ENCODE measurements around the gene ITGB7.
"Not testable (repeated sequence)": the region's sequence is repeated elsewhere in the genome, so short reads cannot be mapped to it uniquely, and the experiment has no call there.

The ITGB7 gene

DNA sequence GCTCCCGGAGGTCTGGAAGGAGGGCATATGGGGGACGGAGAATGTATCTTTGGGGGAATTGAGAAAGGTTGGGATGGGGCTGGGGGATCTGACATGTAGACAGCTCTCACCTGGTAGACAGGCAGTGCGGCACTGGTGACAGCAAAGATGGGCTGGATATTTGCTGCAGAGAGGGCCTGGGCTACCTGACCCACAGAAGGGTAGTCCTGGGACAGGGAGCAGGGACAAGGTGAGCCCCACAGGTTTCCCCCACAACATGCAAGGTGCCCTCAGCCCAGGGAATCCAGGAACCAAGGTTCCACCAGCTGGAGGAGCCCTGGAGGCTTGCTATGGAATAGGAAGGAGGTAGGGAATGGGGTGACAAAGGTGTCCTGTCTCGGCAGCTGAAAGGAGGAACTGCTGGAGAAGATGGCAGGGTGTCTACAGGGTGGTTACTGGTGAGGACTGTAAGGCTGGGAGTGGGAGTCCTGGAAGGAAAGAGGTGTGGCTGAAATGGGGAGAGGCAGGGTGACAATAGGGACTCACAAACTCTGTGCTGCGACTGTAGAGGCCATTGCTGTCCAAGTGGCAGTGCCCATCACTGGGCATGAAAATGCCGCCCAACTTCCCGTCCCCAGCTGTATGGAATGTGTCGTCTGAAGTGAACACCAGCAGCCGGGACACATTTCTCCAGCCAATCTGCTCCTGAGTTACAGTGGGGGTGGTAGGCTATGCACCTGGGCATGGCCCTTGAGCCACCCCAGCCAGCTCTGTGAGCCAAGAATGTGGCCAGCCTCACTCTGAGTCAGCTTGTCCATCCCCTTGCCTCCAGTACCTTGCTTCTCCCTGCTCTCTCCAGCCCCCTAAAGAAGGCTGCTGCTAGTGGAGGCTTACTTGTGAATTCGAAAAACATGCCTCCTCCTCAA is 11.3 kb downstream of the ITGB7 start:
- DNase-seq = no peak

DNA sequence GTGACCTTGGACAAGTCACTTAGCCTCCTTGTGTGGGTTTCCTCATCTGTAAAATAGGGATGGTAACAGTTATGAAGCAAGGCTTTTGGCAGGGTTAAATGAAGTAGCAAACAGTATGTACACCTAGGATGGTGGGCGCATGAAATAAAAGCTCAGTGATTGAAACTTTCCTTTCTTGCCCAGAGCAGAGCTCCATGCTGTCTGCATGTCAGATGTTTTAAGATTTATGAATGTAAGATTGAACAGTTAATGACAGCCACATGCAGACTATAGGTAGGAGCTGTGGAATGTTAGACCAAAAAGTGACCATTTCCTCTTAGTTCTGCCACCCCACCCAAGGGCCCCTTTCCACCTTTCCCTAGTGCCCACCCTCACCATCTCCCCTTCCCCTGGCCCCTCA is 12.1 kb downstream of the ITGB7 start:
- no peak for DNase-seq

DNA sequence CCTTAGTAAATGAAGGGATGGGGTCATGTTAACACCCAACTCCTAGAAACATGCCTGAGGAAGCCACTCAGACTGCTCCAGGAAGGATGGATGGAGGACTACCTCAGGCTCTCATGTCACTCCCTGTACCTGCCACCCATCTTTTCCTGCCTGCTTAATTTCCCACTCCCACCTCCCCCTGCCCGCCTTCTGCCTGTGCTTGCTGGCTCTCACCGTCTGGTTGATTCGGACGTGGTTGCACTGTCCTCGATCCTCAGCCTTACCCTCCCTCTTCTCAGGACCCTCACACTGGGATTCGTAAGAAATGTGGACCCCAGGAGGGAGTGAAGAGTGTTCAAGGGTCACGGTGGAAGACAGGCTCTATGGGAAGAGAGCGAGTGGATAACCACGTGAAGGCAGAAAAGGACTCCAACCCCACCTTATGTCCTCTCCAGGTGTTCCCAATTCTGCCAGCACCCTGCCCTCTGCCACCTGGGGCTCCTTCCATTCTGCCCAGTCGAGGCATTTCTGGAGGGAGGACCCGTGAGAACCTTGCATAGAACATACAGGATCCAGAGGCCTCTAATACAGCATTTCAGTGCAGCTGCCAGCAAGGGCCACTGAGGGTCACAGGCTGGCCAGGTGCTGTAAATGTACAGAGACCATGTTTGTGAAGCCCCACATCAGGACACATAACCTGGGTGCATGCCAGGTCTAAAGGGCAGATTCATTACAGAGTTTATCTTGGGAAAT is 12.9 kb downstream of the ITGB7 start:
- DNase-seq = no peak

DNA sequence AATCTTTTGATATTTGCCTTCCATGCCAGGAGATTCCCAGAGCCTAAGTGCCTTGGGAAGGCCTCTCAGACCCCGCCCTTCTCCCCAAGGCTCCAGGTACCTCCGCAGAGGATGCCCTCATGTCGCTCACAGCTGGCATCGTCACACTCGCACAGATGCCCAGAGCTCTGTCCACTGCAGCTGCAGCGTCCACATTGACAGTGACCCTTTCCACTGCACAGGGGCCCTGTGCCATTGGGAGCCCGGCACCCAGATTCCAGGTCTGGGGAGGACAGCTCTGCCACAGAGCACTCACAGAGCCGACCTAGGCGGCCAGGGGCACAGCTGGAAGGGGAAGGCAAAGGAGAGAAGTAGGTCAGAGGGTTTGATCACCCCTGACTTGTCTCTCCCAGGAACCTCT is 14.0 kb downstream of the ITGB7 start:
- DNase-seq = no peak

DNA sequence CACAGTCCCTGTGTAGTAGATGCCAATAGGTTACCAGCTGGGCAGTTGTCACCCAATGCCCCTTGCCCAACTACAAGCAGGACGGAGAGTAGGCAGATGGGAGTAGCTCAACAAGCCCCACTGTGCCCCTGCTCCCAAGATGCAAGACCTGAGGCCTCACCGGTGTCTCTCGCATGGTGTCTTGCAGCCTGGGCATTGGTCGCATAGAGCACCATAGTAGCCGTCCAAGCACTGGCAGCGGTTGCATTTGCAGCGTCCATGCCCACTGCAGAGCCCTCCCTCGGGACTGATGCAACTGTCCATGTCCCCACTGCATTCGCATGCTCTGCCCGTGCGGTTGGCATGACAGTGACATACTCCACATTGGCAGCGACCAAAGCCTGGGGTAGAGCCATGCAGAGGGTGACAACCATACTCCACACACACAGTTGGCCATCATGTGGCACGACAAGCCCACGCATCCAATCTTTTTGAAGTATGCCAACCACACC is 14.5 kb downstream of the ITGB7 start:
- no peak for DNase-seq

DNA sequence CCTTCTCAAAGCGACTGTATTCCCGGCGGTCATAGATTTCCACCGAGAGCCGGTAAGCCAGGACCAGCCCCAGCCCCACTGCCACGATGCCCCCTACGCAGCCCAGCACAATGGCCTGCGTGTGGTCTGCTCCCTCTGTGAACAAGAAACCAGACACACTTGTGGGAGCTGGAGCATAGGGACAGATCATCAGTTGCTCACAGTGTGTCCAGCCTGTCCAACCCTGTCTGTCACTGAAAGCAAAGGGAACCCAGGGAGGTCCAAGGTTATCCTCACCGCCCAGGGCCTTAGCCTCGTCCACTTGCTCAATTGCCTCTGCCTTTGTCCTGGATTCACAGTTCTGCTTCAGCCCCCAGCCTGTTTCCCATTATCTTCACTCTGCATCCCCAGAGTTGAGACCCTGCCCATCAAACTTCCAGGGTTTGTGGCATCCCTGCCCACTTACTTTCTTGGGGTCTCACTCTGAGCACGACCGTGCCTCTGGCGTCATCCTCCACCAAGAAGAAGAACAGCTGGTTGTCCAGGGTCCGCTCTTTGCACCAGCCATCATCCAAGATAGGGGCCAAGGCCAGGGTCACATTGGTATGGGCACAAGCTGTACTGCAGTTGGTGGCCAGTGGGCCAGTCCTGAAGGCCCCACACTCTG is 15.0 kb downstream of the ITGB7 start:
- no peak for DNase-seq

DNA sequence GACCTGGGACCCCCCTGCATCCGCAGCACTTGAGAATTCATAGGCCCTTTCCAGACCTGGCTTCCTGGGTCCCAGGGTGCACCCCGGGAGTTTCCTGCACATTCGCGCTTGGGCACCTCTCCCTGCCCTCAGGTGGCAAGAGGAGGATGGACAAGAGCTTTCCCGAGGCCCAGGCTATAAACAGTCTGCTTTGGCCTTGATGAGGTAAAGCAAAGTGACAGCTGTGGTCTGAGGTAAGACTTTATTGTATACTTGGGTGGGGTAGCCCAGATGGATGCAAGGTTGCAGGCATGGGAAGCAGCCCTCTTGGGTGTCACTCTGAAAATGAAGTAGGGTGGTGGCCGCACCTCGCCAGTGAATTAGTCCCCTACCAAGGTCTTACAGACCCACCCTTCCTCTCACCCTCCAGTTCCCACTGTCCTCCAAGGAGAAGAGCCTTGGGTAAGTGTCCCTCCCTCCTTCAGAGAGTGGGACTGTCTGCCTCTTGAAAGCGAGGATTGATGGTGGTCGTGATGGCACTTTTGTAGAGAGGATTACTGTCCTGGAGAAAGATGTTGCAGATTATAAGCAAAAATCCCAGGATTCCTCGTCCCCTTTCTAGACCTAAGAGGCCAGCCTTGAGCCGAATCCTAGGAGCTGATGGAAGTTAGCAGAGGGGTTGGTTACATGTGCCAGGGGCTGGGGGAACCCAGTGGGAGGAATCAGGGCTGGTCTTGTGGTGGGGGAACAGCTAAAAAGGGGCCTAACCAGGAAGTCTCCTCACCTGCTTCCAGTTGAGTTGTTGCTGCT is 15.8 kb downstream of the ITGB7 start:
- DNase-seq = no peak

DNA sequence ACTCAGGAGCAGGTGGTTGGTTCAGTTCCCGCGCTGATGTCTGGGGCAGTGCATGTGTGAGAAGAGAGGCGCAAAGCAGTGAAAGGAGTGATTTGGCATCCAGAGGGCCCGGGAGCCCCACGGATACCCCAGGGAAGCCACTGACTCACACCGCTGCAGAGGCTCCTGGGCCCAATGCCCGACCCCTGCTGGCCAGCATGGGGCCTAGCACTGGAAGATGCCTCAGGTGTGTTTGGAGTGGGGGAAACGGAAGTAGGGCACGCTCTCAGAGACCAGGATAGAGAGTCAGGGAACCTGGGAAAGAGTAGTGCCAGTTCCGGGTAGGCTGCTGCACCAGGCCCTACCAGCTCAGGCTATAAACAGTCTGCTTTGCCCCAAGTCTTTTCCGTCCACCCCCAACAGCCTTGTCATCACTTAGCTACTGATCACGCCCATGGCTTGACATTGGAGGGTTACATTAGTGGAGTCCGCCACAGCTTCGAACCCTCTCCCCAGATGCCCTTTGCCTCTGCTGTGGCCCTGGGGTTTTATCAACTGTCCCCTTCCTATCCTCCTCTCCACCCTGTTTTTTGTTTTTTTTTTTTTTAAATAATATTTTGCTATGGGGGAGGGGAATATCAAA is 16.8 kb downstream of the ITGB7 start:
- peak; percentile 43 for DNase-seq

DNA sequence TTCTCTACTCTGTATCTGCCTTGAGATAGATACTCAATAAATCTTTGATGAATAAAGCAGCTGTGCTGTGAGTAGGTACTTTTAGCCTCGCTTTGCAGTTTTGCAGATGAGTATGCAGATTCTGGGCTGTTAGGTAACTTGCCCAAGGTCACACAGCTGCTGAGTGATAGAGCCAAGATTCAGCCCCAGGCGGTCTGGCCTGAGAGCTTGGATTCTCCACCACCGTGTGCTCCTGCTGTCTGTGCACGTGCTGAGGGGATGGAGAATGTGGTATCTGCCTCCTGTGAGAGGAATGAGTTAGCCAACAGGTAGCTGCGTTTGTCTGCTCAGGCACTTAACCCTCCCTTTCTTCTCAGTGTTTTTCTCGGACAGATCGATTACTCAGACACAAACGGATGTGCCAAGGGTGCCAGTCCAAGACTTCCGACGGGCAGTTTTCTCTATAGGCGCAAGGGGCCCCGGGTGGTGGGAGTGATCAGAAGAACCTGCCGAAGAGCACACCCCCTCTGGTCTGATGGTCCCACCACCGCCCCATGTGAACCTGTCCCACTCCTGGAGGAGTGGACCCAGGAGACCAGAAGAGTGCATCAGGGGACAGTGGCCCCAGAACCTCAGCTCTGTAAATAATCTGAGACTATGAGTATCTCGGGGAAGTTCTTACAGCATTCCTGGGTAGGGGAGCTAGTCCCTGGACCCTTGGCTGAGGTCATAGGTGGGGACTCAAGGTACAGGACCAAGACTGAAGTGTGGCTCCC is 19.7 kb downstream of the ITGB7 start:
- DNase-seq = no peak

DNA sequence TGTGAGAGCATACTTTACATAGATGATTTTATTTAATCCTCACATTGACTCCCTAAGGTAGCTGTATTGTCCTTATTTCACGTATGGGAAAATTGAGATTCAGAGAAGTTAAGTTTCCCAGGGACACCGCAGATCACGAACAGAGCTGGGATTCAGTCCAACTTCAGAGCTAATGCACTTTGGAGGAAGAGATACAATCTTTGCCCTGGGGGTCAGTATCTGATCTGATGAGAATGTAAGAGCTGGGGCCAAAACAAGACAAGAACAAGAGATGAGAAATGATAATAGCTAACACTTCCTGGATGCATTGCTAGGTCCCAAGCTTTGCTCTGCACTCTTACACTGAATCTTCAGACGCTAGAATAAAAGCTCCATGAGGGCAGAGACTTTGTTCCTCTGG is 20.3 kb downstream of the ITGB7 start:
- DNase-seq = no peak

DNA sequence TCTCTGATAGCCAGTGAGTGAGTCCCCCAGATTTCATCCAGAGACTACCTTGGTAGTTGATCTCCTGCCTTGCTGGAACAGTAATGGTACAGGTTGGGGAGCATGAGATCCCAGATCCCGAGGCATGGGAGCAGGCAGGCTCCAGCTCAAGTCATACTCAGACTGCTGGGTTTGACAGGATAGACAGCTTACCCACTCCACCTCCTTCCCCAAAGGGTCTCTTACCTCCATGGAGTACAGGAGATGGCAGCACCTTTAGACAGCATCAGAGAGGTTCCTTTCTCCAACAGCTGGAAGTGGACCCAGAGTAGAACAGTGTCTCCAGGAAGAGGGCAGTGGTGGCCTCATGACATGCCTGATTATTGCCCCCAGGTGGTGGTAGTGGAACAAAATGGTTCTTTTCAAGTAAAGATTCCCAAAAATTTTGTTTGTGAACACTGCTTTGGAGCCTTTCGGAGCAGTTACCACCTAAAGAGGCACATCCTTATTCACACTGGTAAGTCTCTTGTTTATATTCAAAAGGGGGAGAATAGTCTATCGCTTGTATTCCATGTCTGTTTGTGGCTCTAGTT is 21.4 kb downstream of the ITGB7 start:
- DNase-seq = no peak

DNA sequence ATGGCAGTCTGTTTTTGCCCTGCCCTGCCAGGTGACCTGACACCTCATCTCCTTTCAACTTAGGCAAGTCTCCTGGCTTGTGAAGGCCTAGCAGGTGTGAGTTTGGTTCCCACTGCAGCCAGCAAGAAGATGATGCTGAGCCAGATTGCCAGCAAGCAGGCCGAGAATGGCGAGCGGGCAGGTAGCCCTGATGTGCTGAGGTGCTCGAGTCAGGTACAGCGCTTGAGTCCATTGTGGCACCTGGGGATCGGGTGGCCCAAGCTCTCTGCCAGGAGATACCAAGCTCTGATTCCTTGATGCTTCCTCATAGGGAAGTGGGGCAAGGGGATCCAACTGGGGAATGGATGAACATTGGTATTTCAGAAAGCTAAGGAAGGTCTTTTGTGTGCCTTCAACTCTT is 22.2 kb downstream of the ITGB7 start:
- no peak for DNase-seq

DNA sequence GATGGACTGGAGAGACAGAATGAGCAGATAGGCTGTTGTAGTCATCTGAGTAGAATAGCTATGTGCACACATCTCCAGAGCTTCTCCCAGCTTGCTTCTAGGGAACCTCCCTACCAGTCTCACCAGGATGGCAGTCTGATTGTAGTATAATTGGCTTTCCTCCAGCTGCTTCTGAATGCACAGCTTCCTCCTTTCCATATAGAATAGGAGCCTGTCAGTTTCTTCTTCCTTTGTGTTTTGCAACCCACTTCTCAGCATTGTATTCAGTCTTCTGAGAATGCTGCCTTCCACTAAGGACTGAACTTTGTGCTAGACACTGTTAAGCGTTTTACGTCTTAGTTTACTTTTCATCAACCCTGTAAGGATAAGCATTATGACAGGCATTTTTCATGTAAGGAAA is 24.1 kb downstream of the ITGB7 start:
- no peak for DNase-seq

DNA sequence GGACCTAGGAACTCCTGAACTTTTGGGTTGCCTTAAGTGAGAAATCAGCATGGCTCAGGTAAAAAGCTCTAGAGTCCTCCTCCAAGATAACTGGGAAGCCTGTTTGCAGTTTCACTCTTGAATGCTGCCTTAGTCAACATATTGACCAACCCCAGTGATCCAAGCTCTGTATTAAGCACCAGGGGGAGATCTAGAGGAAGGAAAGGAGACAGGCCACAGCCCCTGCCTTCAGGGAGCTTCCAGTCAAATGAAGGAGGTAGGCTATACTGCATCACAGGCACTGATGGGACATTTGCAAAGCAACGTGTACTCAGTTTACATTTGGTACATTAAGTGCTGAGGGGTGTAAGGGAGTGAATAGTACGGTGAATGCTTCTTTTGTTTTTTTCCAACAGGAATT is 25.1 kb downstream of the ITGB7 start:
- no peak for DNase-seq

DNA sequence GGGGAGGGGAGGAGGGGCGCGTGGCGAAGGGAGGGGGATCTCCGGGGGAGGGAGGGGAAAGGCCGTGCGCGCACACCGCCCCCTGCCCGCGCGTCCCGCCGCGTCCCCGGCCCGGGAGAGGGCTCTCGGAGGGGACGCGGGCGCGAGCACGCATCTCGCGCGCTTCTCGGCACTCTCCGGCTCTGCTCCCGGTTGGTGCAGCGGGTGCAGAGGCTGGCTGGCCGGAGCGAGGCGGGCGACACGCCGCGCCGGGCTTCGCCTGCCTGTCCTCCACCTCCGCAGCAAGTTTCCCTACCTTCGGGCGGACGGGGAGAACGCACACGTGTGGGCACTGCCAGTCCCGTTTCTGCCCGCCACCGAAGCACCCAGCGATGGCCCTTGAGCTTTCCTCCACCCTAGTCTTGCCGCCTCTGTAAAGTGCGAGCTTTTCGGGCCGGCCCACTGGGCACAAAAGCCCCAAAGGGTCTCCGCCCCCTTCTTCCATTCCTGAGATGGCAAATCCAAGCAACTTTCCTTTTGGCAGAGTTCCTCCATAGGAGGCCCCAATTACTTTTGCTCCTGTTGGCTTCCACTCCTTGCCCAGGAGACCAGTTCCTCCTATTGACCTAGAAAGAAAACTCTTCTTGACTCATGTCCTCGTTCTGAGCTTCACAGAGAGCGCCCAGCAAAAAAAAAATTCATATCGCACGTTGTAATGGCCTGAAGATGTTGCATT is 26.0 kb downstream of the ITGB7 start:
- DNase-seq = no peak

DNA sequence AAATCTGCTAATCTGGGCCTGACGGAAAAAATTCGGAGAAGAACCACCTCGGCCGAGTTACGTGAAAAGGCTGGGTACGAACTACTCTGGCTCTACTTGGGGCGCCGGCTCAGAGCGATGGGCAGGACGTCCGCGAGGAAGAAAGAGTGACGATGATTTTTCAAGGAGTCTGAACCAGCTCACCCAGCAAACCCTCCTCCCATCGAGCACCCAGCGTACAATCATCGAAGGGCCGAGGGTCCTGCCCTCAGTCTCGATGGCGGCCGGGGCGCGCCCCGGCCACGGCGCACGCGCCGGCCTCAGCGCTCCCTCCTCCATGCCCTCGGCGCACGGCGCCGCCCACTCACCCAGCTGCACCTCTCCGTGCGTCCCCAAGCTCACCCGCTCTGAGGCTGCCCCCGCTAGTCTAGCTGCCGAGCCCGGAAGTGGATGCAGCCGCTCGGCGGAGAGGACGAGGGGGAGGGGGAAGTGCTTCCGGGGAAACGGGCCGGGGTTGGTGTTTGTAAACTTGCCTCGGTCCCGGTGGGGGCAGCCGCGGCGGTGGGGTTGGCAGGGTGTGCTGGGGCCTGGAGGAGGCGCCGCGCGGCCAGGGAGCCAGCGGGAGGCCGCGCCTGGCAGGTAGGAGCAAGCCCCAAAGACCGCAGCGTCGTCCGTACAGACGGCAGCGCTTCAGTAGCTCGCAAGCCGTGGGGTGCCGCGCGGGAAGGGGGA is 26.7 kb downstream of the ITGB7 start, which contains the start of the genes CSAD and ZNF740:
Gene CSAD, minus strand, starts transcription at position 706 of the 711 bp plus-strand sequence. CDS start 7,455 bp downstream, outside the sequence.
Gene ZNF740, plus strand, starts transcription at position 503 of the 711 bp plus-strand sequence. CDS start 1,262 bp downstream, outside the sequence.
- peak; percentile 99 for DNase-seq

DNA sequence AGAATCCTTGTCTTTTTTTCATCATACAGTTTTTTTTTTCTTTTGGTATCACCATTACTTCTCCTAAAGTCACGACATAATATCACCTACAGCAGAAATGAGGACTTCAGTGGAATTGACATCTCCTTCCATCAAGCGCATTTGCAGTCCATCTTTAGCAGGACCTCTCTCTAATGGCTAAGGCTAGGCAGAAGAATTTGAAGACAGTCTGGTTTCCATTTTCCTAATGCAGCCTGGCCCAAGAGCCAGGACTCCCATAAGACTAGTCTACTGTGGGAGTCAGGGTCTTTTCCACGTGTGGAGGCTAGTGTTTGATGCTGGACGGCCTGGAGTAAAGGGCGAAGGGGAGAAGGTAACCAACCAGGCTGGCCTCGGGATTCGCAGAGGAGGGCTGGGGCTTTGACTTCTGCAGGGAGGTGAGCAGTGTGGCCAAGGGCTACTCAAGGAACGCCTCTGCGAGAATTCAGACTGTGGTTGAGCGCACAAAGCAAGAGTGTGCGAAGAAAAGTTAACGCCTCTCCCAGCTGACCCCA is 27.3 kb downstream of the ITGB7 start:
- DNase-seq = no peak

DNA sequence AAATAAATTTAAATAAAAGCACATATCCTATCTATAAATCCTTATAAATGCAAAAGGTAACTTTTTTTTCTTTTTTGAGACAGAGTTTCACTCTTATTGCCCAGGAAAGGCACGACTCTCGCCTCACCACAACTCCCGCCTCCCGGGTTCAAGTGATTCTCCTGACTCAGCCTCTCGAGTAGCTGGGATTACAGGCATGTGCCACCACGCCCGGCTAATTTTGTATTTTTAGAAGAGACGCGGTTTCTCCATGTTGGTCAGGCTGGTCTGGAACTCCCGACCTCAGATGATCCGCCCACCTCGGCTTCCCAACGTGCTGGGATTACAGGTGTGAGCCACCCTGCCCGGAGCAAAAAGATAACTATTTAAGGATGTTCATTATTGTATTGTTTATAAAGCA is 28.2 kb downstream of the ITGB7 start:
- not testable (repeated sequence) for DNase-seq

DNA sequence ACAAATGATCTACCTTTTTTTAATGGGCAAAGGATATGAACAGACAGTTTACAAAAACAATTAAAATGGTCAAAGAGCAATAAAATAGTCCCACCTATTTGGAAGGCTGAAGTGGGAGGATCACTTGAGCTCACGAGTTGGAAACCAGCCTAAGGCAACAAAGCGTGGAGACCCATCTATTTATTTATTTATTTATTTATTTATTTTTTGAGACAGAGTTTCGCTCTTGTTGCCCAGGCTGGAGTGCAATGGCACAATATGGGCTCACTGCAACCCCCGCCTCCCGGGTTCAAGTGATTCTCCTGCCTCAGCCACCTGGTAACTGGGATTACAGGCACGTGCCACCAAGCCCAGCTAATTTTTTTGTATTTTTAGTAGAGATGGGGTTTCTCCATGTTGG is 29.6 kb downstream of the ITGB7 start:
- not testable (repeated sequence) for DNase-seq
